Measurements from ENCODE around the gene ACTL6B. TPM values are rescaled to one million over a fixed set of nuclear protein-coding genes. Genes with fewer than 3 reads are reported as not detected.

The ACTL6B gene
- total and polyA plus RNA-seq, 4 donors: not detected

DNA sequence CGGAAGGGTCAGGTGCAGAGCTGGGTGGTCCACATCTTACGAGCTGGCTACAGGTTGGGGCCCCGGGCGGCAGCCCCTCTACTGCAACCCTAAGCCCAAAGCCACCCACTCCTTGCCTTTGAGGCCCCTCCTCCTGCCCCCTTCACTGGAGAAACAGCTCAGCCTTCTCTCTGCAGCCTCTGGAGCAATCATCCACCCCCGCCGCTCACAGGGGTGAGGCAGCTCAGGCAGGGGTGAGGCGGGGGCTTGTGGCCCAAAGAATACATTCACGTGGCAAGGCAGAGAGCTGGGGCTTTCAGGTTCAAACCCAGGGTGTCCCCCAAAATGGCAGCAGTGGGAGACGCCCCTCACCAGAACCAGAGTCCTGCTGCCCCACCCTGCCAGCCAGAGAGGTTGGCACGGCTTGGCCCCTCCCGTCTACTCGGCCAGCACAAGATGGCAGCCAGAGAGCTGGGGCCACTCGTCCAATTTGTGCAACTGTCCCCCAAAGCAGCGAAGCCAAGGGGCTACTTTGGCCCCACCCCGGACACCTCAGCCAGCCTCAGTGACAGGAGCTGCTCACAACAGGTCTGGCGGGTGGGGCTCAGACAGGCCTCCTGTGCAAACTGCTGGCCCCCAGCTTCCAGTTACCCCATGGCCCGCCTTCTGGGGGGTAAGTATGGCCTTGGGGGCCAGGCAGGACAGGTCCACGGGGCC is 24.5 kb upstream of the ACTL6B start:
- Histone ChIP-seq H3K27ac (ENCODE audit: low read depth in 1 of 2, low read length in 2 of 2) (no peak overlapping the region), H3K36me3 (ENCODE audit: control insufficient read depth in 4 of 4, insufficient read depth in 3 of 4, low read depth in 1 of 4, low read length in 3 of 4) (peaks cover 13 to 69% (median 32%) of the 10 kb centered on the region in 4 donors), H3K4me1 (ENCODE audit: control insufficient read depth in 4 of 4, insufficient read depth in 4 of 4, low read length in 3 of 4) (peaks cover 0 to 11% (median 7%) of the 10 kb centered on the region in 4 donors), H3K27me3 (ENCODE audit: control insufficient read depth in 4 of 4, insufficient read depth in 4 of 4, low read length in 3 of 4) (no peaks in the 10 kb centered on the region), H3K4me3 (ENCODE audit: low read depth in 1 of 3, low read length in 3 of 3) (no peak overlapping the region), H3K9me3 (ENCODE audit: control insufficient read depth in 4 of 4, low read length in 3 of 4) (no peaks in the 10 kb centered on the region), H3K9ac (ENCODE audit: low read depth in 1 of 2, low read length in 2 of 2) (no peak overlapping the region)
- no peak for TF ChIP-seq RXRA (IDR thresholded peaks at IDR 0.05)
- TF ChIP-seq EGR1 (IDR thresholded peaks at IDR 0.05; ENCODE audit: low read depth in 2 of 2): no peak
- TF ChIP-seq SP1 (IDR thresholded peaks at IDR 0.05): no peak
- TF ChIP-seq, protein P1, sequence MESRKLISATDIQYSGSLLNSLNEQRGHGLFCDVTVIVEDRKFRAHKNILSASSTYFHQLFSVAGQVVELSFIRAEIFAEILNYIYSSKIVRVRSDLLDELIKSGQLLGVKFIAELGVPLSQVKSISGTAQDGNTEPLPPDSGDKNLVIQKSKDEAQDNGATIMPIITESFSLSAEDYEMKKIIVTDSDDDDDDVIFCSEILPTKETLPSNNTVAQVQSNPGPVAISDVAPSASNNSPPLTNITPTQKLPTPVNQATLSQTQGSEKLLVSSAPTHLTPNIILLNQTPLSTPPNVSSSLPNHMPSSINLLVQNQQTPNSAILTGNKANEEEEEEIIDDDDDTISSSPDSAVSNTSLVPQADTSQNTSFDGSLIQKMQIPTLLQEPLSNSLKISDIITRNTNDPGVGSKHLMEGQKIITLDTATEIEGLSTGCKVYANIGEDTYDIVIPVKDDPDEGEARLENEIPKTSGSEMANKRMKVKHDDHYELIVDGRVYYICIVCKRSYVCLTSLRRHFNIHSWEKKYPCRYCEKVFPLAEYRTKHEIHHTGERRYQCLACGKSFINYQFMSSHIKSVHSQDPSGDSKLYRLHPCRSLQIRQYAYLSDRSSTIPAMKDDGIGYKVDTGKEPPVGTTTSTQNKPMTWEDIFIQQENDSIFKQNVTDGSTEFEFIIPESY (IDR thresholded peaks at IDR 0.05): no peak
- TF ChIP-seq, protein P2, sequence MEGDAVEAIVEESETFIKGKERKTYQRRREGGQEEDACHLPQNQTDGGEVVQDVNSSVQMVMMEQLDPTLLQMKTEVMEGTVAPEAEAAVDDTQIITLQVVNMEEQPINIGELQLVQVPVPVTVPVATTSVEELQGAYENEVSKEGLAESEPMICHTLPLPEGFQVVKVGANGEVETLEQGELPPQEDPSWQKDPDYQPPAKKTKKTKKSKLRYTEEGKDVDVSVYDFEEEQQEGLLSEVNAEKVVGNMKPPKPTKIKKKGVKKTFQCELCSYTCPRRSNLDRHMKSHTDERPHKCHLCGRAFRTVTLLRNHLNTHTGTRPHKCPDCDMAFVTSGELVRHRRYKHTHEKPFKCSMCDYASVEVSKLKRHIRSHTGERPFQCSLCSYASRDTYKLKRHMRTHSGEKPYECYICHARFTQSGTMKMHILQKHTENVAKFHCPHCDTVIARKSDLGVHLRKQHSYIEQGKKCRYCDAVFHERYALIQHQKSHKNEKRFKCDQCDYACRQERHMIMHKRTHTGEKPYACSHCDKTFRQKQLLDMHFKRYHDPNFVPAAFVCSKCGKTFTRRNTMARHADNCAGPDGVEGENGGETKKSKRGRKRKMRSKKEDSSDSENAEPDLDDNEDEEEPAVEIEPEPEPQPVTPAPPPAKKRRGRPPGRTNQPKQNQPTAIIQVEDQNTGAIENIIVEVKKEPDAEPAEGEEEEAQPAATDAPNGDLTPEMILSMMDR (IDR thresholded peaks at IDR 0.05; ENCODE audit: low read depth, low read length, missing input control): no peak
- TF ChIP-seq, protein P3, sequence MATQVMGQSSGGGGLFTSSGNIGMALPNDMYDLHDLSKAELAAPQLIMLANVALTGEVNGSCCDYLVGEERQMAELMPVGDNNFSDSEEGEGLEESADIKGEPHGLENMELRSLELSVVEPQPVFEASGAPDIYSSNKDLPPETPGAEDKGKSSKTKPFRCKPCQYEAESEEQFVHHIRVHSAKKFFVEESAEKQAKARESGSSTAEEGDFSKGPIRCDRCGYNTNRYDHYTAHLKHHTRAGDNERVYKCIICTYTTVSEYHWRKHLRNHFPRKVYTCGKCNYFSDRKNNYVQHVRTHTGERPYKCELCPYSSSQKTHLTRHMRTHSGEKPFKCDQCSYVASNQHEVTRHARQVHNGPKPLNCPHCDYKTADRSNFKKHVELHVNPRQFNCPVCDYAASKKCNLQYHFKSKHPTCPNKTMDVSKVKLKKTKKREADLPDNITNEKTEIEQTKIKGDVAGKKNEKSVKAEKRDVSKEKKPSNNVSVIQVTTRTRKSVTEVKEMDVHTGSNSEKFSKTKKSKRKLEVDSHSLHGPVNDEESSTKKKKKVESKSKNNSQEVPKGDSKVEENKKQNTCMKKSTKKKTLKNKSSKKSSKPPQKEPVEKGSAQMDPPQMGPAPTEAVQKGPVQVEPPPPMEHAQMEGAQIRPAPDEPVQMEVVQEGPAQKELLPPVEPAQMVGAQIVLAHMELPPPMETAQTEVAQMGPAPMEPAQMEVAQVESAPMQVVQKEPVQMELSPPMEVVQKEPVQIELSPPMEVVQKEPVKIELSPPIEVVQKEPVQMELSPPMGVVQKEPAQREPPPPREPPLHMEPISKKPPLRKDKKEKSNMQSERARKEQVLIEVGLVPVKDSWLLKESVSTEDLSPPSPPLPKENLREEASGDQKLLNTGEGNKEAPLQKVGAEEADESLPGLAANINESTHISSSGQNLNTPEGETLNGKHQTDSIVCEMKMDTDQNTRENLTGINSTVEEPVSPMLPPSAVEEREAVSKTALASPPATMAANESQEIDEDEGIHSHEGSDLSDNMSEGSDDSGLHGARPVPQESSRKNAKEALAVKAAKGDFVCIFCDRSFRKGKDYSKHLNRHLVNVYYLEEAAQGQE (IDR thresholded peaks at IDR 0.05): no peak
- TF ChIP-seq JUND (IDR thresholded peaks at IDR 0.05): no peak
- TF ChIP-seq NR2F2 (IDR thresholded peaks at IDR 0.05): no peak
- no peak for TF ChIP-seq FOXA1 (IDR thresholded peaks at IDR 0.05)
- TF ChIP-seq, protein P4, sequence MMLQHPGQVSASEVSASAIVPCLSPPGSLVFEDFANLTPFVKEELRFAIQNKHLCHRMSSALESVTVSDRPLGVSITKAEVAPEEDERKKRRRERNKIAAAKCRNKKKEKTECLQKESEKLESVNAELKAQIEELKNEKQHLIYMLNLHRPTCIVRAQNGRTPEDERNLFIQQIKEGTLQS (IDR thresholded peaks at IDR 0.05): no peak
- TF ChIP-seq, protein P5, sequence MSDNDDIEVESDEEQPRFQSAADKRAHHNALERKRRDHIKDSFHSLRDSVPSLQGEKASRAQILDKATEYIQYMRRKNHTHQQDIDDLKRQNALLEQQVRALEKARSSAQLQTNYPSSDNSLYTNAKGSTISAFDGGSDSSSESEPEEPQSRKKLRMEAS (IDR thresholded peaks at IDR 0.05): no peak
- TF ChIP-seq HNF4A (conservative IDR thresholded peaks at IDR 0.05): no peak
- no peak for TF ChIP-seq FOXA2 (IDR thresholded peaks at IDR 0.05)
- TF ChIP-seq RAD21 (IDR thresholded peaks at IDR 0.05): no peak
- no peak for DNase-seq (ENCODE audit: low spot score)
- 92% methylated on average over 18 of the region's 18 CpGs for WGBS

Data from liver (tissue), 9 donors.